Measurements from ENCODE around the gene CALU.

CALU gene

DNA sequence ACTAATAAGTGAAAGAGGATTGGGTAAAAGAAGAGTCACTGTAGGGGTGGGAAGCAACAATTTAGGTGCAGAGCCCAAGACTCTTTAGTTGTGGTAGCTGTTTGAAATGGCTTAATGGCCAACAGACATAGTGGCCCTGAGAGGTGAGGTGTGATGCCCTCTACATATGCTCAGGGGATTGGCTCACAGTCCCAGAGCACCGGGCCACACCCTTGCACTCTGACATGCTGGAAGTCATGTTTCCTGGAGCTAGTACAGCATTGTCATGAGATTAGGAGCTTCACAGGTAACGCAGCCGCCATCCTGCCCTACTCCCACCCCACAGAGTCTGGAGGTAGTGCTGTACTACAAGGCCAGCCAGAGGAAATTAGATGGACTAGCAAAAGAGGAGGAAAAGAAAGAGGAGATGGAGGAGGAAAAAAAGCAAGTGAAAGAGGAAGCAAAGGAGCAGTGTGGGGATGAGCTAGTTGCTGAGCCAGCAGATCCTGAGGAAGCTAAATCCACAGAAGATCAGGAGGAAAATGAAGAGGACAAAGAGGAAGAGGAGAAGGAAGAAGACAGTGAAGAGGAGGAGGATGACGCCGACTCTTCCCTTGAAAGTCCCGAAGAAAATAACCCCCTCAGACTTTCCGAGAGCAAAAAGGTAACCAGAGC lies 76.3 kb downstream of the CALU start:
- DNase-seq: no peak

DNA sequence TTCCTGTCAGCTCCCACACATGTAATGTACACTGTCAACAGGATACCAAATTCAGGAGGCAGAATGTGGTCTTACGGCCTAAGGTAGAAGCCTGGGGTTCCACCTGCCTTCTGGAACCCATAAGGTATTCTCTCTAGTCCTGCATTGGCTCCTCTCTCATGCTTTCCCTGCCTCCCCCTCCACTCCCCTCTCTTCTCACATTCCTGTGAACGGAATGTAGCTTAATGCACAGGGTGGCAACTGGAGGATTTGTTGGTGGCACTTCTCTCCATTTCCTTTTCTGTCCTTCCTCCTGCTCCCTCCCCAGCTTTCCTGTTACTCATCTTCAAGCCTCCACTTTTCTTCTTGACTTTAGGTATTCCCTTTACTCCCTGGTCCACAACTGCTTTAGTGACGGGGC lies 79.5 kb downstream of the CALU start:
- no peak for DNase-seq
